ELR (cell line): ENCODE measurements around the gene C15orf39.
A peak's percentile ranks its signal among the peaks of the same experiment; 100 is the strongest.
"Not testable (repeated sequence)": the region's sequence is repeated elsewhere in the genome, so short reads cannot be mapped to it uniquely, and the experiment has no call there.

Experiments
- DNase-seq: peaks from one replicate; pipeline ENCODE4 v3.0.0-alpha.2; 2015; ENCODE audit warnings: low read depth

The C15orf39 gene

DNA sequence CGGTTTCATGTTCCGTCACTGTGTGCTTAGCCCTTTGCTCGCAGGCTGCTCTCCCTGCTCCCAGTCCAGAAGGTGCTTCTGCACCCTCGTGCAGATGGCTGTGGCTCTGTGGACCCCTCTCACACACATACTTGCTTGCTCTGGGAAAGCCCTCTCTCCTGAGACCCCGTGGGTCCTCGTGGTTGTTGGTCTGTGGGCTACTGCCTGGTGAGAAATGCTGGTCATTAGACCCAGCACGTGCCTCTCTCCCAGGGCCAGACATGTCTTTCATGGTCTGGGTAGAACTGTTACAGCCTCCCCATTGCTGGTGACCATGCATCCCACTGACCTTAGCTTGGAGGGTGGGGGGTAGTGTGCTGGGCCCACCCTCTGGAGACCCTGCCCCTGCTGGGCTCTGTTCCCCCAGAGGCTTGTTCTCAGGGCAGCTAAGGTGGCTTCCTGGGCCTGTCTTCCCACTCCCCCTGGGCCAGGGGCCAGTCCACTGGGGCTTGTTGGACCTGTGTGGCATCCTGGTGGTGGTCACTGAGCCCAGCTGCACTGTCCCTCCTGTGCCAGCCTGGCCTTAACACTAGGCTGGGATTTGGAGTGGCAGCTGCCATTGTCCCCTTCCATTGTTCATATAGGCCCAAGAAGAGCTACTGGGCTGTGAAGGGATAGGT is 10.6 kb downstream of the C15orf39 start:
- DNase-seq, result no peak

- no peak for DNase-seq
Measured at GRCh38 chr15:75213212-75213767, 11.6 kb downstream of the C15orf39 start.

DNA sequence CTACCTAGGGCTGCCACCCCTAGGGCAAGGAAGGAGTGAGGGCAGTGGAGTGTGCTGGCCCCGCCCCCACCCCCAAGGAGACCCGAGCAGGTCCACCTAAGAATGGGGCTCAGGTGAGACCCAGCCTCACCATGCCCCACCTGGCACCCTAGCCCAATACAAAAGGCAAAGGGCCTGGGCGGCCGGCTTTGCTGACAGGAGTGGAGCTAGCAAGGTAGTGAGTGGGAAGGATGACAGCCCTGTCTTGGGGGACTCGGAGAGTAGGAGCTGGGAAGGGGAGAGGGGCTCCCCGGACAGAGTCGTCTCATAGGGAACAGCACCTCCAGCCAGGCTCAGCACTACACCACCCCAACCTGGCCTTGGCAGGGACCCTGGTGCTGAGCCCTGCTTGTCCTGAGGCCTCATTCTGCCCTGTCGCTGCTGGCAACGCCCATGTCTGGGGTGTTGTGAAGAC is 12.1 kb downstream of the C15orf39 start:
- DNase-seq, result no peak

DNA sequence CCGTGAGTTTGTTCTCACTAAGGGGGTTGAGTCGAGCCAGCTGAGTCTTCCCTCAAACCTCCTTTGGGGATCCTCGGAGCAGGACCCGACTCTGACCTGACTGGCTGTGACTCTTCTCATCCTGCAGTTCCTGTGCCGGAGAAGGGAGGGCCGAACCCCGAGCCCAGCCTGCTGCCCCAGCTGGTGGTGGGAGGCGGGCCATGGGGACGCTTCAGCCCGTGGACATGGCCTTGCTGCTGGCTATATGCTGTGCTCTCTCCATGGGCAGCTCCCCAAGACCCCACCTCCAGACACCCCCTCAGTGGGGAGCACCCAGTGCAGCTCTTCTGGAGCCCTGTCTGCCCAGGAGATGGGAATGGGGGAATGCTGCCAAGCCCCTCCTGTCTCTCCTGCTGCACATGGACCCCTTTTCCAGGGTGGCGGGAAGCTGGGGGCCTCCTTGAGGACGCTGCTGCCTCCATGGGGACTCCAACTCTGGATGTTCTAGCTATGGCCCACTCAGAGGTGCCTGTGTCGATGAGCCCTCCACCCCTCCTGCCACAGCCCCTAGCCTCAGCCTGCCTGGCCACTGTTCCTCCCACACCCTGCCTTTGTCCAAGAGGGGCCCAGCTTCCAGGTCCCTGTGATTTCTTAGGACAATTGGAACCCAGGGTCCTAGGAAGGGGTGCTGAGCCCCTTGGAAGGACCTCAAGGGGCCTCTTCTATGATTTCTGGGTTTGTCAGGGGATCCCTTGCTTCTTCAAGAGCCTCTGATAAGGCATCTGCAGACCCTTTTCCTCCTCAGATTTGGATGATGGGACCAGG is 12.8 kb downstream of the C15orf39 start:
- DNase-seq, result no peak

GRCh38 chr15:75215107-75216004 is 13.7 kb downstream of the C15orf39 start:
- no peak for DNase-seq

GRCh38 chr15:75217012-75217411 is 15.3 kb downstream of the C15orf39 start:
- DNase-seq, result no peak

- not testable (repeated sequence) for DNase-seq
Measured at GRCh38 chr15:75217574-75217973, 15.9 kb downstream of the C15orf39 start.

DNA sequence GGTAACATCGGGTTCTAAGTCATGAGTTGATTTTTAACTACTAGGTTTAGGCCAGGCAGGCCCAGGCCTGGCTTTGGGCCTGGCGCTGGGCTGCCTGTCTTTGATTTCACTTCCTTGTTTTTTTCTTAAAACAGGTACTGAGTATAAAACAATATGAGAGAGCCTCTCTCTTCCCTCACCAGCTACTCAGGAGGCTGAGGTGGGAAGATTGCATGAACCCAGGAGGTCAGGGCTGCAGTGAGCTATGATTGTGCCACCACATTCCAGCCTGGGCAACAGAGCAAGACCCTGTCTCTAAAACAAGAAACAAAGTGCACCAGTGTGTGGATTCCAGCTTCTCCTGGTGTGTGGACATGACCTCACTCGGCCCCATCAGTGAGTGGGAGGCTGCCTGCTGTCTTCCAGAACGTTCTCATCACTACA is 17.8 kb downstream of the C15orf39 start:
- DNase-seq, result not testable (repeated sequence)

GRCh38 chr15:75223688-75224087 is 22.0 kb downstream of the C15orf39 start:
- DNase-seq, result no peak

GRCh38 chr15:75224281-75224680 is 22.6 kb downstream of the C15orf39 start:
- DNase-seq, result no peak

DNA sequence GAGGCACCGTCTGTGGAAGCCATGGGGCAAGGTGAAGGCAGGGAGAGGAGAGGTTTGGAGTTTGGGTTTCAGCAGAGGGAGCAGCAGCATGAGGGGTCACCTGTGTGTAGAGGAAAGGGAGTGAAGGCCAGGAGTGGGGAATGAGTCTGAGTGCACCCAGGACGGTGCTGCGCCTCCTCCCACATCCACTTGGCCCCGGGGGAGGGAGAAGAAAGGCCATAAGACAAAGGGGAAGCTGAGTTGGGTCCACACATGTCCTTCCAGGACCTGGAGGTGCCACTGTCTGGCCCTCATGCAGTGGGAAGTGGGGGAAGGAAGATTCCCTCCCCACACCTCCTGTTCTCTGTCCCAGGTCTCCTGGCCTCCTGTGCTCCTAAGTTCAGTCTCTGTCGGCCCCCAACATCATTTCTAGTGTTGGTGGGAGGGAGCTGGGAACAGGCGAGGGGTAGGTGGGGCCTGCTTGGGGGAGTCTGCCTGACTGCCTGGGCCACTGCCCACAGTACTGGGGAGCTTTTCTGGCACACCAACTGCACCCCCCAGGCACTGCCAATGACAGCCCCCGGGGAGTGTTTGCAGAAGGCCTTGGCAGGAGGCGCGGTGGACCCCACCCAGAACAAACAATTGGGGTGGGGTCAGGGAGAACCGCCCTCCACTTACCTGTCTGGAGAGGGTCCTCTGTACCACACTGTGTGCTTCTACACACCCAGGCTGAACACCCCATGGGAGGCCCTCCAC is 23.6 kb downstream of the C15orf39 start:
- not testable (repeated sequence) for DNase-seq

- DNase-seq, result no peak
Measured at GRCh38 chr15:75225951-75226732, 24.5 kb downstream of the C15orf39 start.

DNA sequence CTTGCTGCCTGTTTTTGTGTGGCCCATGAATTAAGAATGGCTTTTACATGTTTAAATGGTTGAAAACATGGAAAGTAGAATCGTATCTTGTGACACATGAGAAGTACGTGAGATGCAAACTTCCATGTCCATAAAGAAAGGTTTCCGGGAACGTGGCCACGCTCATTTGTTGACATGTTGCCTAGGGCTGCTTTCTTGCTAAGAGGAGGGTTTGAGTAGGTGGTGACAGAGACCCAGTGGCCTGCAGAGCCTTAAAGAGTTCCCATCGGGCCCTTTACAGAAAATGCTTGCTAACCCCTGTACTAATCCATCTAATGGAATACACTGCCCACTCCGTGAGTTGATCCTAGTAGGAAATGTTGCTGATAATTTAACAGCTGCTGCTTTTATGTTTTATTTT is 25.4 kb downstream of the C15orf39 start:
- not testable (repeated sequence) for DNase-seq

GRCh38 chr15:75227663-75228280 is 26.1 kb downstream of the C15orf39 start:
- DNase-seq, result no peak

- no peak for DNase-seq
Measured at GRCh38 chr15:75228787-75229186, 27.1 kb downstream of the C15orf39 start.

DNA sequence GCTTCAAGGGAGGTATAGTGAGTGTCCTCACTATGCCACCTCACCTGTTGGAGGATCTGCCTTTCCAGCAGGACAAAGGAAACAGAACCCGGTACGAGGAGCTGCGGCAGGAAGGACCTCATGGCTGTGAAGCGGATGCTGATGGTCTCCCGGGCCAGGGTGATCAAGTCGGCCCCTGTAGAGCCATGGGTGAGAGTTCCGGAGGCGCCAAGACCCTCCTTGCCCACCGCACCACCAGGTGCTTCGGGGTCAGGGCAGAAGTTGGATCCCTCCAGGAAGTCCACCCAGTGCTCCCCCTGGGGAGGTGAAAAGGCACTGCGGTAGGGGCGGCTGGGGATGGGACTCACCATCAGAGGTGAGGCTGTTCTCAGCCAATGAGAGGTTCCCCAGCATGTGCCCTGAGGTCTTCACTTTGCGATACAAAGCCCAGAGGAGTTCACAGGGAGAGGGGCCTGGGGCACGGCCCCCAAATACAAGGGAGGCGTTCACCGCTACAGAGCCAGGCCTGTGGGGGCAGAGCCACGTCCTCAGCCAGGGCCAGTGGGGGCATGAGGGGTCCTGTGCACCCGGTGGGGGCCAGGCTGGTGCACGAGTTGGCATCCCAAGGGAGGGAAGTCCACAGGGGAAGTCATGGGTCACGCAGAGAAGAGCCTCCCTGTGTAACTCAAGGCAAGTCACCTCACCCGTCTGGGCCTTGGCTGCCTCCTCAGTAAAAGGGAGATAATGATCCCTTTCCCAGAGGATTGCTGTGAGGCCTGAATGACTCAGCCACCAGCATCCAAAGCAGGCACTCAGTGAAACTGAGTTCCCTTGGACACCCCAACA is 27.7 kb downstream of the C15orf39 start:
- peak; percentile 37 for DNase-seq

DNA sequence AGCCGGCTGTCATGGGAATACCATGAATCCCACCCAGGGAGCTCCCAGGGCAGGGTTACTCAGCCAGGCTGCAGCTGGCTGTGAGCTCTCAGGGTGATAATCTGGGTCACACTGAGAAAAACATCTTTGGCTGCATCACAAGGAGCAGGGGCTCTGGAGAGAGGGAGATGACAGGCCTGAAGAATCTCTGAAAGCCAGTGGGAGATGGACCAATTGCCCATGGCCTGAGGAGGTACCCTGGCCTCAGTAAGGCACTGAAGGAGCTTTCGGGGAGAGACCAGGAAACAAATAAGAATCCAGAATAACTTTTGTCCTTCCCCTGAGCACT is 28.3 kb downstream of the C15orf39 start:
- DNase-seq, result no peak

DNA sequence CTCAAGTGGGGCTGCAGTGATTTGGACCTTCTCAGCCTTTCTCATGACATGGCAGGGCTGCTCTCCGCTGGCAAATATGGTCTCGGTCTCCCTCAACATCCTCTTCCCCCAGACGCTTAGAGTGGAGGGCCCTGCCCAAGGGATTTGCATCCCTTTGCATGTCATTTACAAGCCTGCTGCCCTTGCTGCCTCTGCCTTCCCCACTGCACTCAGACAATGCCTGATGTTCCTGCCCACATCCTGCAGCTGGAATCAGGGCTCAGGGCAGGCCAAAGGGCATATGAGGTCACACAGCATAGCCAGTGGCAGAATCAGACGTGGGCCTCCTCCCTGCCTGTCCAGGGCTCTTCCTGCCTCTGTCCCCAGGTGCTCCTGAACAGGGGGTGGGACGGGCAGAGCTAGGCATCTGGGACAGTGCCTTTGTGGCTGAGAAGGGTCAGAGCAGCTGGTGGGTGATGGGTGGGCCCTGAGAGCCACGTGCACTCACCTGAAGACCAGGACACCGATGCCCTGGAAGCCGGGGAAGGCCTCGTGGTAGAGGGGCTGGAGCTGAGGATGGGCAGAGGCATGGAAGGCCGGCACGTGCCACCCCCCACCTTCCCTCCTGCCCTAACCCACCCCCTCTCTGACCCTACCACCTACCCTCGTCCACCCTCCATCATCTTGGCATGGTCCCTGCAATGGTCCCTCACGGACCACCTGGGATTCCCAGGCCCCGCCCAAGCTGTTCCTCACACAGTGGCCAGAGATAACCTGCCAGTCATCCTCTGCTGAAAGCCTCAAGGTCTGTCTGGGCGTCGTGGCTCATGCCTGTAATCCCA is 29.1 kb downstream of the C15orf39 start:
- DNase-seq, result no peak
